Activated CD4-positive, alpha-beta T cell treated with anti-CD3 and anti-CD28 coated beads for 36 hours (primary cell): ENCODE measurements around the gene CD200. TPM values are rescaled to one million over a fixed set of nuclear protein-coding genes. Genes with fewer than 3 reads are reported as not detected.

ENCODE experiments used
- ATAC-seq: fragments of 200-7000 bp; cut with Tn5 transposase; one replicate; pipeline ENCODE4 v1.10.0; 2021; ENCODE audit warnings: mild to moderate bottlenecking, moderate library complexity
- CTCF ChIA-PET: fragments of 350-600 bp; sonication (Branson Sonifier 250); formaldehyde crosslinking; loops from one replicate; lab custom pipeline; 2021; ENCODE audit warnings: antibody characterized with exemption; lab: Charles Lee
- POLR2A ChIA-PET: fragments of 350-600 bp; sonication (Branson Sonifier 250); formaldehyde crosslinking; loops from one replicate; lab custom pipeline; 2021; ENCODE audit warnings: antibody characterized with exemption, inconsistent platforms; lab: Charles Lee
- DNase-seq: peaks from one replicate; pipeline ENCODE4 v3.0.0-alpha.2; 2020
- H3K27ac Mint-ChIP-seq: one replicate; pipeline ENCODE4 v1.8.0; 2021; ENCODE audit warnings: mixed read lengths
- H3K27me3 Mint-ChIP-seq: one replicate; pipeline ENCODE4 v1.8.0; 2021; ENCODE audit warnings: mixed read lengths
- H3K36me3 Mint-ChIP-seq: one replicate; pipeline ENCODE4 v1.8.0; 2021; ENCODE audit warnings: low read depth, mixed read lengths
- H3K4me1 Mint-ChIP-seq: one replicate; pipeline ENCODE4 v1.8.0; 2021; ENCODE audit warnings: mixed read lengths
- H3K4me3 Mint-ChIP-seq: one replicate; pipeline ENCODE4 v1.8.0; 2021; ENCODE audit warnings: mild to moderate bottlenecking, moderate library complexity, mixed read lengths
- H3K9me3 Mint-ChIP-seq: one replicate; pipeline ENCODE4 v1.8.0; 2021; ENCODE audit warnings: low read depth, mixed read lengths
- intact Hi-C, 2 experiments: fragments of 100-400 bp; cut with DNase I in 1 of 2; cut with micrococcal nuclease in 1 of 2; formaldehyde crosslinking; loops; one replicate each; pipeline versions ENCODE4 v1.14.2 to v1.15.1; 2022 to 2024; cut with DNase I, micrococcal nuclease
- total RNA-seq, 2 experiments: library from RNA; stranded (reverse); gene quantifications; one replicate each; pipeline ENCODE4 v1.2.3, GENCODE V29; 2021

The CD200 gene, protein sequence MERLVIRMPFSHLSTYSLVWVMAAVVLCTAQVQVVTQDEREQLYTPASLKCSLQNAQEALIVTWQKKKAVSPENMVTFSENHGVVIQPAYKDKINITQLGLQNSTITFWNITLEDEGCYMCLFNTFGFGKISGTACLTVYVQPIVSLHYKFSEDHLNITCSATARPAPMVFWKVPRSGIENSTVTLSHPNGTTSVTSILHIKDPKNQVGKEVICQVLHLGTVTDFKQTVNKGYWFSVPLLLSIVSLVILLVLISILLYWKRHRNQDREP
- 10 to 100 TPM; 30.2 to 42.3 TPM for total RNA-seq

DNA sequence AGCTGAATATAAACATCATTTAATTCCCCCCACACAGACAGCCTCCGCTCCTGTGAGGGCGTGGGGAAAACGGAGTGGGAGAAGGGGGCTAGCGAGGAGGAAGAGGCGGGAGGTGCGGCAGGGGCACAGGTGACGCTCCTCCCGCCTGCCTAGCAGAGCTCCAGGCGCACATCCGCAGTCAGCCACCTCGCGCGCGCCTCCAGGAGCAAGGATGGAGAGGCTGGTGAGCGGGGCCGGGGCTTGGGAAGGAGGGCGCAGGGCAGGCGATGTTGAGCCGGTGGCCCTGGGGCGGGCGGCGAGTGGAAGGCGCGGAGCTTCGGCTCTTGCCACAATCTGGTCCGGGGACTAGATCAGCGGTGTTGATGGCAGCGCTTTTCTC lies at the start of gene CD200:
Gene CD200 (plus strand): TSS at position 155 of the 379 bp plus-strand sequence. CDS start 57 bp downstream, at position 212.
- peaks cover 18% of the 10 kb centered on the region for H3K36me3 Mint-ChIP-seq
- no peaks in the 10 kb centered on the region for H3K27me3 Mint-ChIP-seq
- H3K27ac Mint-ChIP-seq, result peak within 1 kb of the TSS; percentile 93
- ChIA-PET CTCF (interaction anchor here (0.6 to 4.0 kb wide), 27 partner anchors 9 to 1928 kb away, joined by 3 to 24 read pairs (median 5); partner anchors contain the start of gene BTLA), POLR2A (interaction anchor here (0.6 to 0.7 kb wide), 4 partner anchors 229 to 331 kb away, joined by 3 to 11 read pairs (median 6); partner anchors contain the start of genes ATG3 and SLC35A5)
- no peaks in the 10 kb centered on the region for H3K9me3 Mint-ChIP-seq
- H3K4me3 Mint-ChIP-seq, result peak within 1 kb of the TSS; percentile 84
- intact Hi-C loops, result loop anchor here (5.0 to 10.0 kb wide), 2 partner anchors 59 to 672 kb away; no protein-coding TSS in a partner anchor
- peaks cover 33% of the 10 kb centered on the region for H3K4me1 Mint-ChIP-seq
- DNase-seq (peak; percentile 78), ATAC-seq (peak; percentile 70)

DNA sequence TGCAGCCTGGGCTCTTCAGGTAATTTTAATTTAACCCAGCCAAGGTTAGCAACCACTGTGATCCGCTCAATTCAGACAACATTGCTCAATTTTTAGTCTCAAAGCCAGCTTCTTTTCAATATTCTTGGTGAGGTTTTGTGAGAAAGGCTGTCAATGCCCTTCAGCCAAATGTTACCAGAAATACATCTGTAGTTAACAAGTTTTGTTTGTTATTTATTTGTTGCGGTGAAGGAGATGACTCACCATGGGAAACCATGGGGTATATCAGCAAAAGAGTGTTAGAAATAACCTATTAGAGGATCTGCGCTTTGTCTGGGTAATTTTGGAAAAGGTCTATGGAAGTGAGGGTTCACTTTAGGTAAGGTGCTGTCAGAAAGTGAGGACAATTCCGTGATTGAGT lies 43.9 kb upstream of the CD200 start:
- ChIA-PET CTCF (interaction anchor here (1.3 kb wide), 1 partner anchor 9 kb away, joined by 3 read pairs; no protein-coding TSS in a partner anchor), POLR2A (no interaction called here)
- no peak overlapping the region for H3K27ac Mint-ChIP-seq
- H3K4me1 Mint-ChIP-seq, result peaks cover 4% of the 10 kb centered on the region
- DNase-seq (no peak), ATAC-seq (no peak)
- H3K36me3 Mint-ChIP-seq, result no peaks in the 10 kb centered on the region
- no peak overlapping the region for H3K4me3 Mint-ChIP-seq
- intact Hi-C loops, result no loop called here
- no peaks in the 10 kb centered on the region for H3K27me3 Mint-ChIP-seq
- no peaks in the 10 kb centered on the region for H3K9me3 Mint-ChIP-seq

DNA sequence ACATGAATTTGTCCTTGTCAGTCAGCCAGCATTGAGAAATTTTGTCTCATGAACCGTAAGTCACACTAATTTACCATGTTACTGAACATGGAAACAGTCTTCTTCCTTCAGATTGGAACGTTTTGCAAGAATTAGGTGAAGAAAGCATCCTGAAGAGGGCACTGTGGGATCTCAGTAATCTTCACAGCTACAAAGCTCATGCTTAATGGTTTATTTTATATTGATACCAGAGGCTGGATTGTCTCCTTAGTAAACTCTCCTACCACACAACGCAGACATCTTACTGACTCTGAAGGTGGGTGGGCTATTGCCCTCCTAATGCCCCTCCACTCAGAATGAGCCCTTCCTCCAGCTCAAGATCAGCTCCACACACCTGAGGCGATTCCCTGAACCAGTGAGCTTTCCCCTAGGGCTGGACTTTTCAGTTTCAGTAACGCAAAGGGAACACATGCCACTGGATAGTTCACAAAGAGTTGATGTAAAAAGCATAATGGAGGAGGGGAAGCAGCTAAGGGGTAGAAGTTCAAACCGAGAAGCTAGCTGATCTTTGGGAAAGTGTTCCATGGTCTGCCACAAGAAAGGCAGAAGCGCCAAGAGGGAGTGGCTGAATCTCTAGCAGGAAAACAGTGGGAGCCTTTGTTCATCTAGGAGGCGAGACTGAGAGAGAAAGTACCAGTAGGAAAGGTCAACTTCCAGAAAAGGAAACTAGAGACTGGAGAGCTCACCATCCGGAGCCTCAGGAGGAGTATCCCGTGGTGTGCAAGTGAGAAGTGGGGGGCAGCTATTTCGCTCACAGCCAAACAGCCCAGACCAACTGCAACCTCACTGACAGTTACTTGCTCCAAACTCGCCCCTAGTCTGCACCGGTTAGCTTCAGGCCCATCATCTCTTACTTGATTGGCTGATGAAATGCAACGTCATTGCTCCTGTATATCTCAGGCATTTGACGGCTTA lies 39.3 kb upstream of the CD200 start, which contains the start of gene SLC9C1:
Gene SLC9C1 (minus strand): TSS at position 849 of the 954 bp plus-strand sequence. CDS start 7,425 bp downstream, outside the sequence.
- H3K4me1 Mint-ChIP-seq, result peaks cover 21% of the 10 kb centered on the region
- CTCF ChIA-PET, result interaction anchor here (0.5 to 4.5 kb wide), 42 partner anchors 8 to 695 kb away, joined by 3 to 33 read pairs (median 4); partner anchors contain the start of genes BTLA and GCSAM
- peak within 1 kb of the TSS; percentile 38 for H3K27ac Mint-ChIP-seq
- H3K36me3 Mint-ChIP-seq, result no peaks in the 10 kb centered on the region
- intact Hi-C loops, result loop anchor here (1.0 to 5.0 kb wide), 6 partner anchors 33 to 238 kb away; no protein-coding TSS in a partner anchor
- H3K4me3 Mint-ChIP-seq, result peak within 1 kb of the TSS; percentile 53
- peak; percentile 52 for DNase-seq
- POLR2A ChIA-PET, result interaction anchor here (0.5 to 0.8 kb wide), 3 partner anchors 38 to 221 kb away, joined by 3 to 4 read pairs (median 3); no protein-coding TSS in a partner anchor
- no peaks in the 10 kb centered on the region for H3K27me3 Mint-ChIP-seq
- H3K9me3 Mint-ChIP-seq, result no peaks in the 10 kb centered on the region
- peak; percentile 81 for ATAC-seq

DNA sequence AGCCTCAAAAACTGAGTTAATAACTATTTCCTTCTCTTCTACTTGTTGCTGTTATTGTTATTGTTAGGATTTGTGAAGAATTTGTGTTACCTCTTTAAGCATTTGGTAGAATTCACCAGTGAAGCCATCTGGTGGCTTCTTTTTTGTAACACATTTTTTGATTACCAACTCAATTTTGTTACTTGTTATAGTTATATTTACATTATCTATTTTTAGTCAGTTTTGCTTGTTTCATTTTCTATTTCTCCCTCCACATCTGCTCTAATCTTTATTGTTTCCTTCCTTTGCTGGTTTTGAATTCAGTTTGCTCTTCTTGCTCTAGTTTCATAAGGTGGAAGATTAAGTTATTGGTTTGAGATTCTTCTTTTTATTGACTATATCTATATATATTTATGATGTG lies 35.2 kb upstream of the CD200 start:
- peak overlapping the region; percentile 1 for H3K4me3 Mint-ChIP-seq
- peak overlapping the region; percentile 10 for H3K27ac Mint-ChIP-seq
- POLR2A ChIA-PET, result interaction anchor here (0.7 kb wide), 1 partner anchor 179 kb away, joined by 7 read pairs; no protein-coding TSS in a partner anchor
- intact Hi-C loops, result loop anchor here in 1 of 2 experiments (5.0 kb wide), 1 partner anchor 160 kb away; no protein-coding TSS in a partner anchor
- no peaks in the 10 kb centered on the region for H3K9me3 Mint-ChIP-seq
- H3K36me3 Mint-ChIP-seq, result no peaks in the 10 kb centered on the region
- H3K27me3 Mint-ChIP-seq, result no peaks in the 10 kb centered on the region
- H3K4me1 Mint-ChIP-seq, result peaks cover 22% of the 10 kb centered on the region
- CTCF ChIA-PET, result interaction anchor here (1.3 kb wide), 1 partner anchor 186 kb away, joined by 3 read pairs; no protein-coding TSS in a partner anchor
- ATAC-seq, result no peak
- no peak for DNase-seq

DNA sequence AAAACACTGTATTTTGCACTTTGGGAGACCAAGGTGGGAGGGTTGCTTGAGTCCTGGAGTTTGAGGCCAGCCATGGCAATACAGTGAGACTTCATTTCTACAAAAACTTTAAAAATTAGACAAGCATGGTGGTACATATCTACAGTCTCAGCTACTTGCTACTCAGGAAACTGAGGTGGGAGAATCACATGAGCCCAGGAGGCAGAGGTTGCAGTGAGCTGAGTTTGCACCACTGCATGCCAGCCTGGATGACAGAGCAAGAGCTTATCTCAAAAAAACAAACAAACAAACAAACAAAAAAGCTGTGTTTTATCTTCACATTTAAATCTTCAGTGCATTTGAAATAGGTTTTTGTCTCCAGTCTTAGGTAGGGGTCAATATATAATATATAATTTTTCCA lies 34.2 kb upstream of the CD200 start:
- Mint-ChIP-seq H3K27me3 (no peaks in the 10 kb centered on the region), H3K4me1 (peaks cover 19% of the 10 kb centered on the region), H3K9me3 (no peaks in the 10 kb centered on the region), H3K36me3 (no peaks in the 10 kb centered on the region), H3K4me3 (no peak overlapping the region), H3K27ac (no peak overlapping the region)
- no peak for ATAC-seq
- ChIA-PET CTCF (interaction anchor here (0.8 to 1.4 kb wide), 3 partner anchors 13 to 221 kb away, joined by 3 to 4 read pairs (median 3); no protein-coding TSS in a partner anchor), POLR2A (no interaction called here)
- intact Hi-C loops, result loop anchor here in 1 of 2 experiments (5.0 kb wide), 1 partner anchor 161 kb away; no protein-coding TSS in a partner anchor
- no peak for DNase-seq

DNA sequence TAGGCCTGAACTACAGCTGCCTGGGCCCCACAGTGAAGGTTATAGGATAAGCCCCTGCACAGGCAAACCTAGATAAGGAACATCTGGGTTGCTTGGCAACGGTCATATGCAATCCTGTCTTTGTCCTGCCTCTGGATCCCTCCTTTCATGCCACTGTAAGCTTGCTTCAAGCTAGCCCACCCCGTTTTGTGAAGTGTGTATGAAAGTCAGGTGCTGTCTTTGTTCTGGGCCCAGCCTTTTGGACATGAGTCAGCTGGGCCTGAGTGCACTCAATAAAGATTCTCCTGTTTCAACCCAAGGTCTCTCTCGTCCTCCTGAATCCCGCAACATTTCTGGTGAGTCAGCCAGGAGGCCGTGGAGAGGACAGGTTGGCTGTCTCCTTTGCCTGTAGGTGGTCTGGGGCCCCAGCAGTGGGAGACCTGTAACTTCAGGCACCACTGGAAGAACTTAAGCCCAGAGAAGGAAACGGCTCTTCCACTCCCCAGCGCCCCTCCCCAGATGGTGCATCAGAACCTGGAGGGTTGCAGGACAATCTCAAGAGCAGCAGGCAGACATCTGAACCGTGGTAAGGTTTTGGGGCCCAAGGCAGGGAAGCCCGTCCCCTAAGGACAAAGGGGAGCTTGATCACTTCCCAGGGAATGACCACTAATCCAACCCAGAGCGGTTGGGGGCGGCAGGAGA lies 30.7 kb upstream of the CD200 start:
- DNase-seq (no peak), ATAC-seq (no peak)
- ChIA-PET POLR2A (no interaction called here), CTCF (interaction anchor here (1.0 kb wide), 1 partner anchor 10 kb away, joined by 3 read pairs; no protein-coding TSS in a partner anchor)
- no peak overlapping the region for H3K4me3 Mint-ChIP-seq
- H3K4me1 Mint-ChIP-seq, result peaks cover 13% of the 10 kb centered on the region
- no peak overlapping the region for H3K27ac Mint-ChIP-seq
- no peaks in the 10 kb centered on the region for H3K9me3 Mint-ChIP-seq
- intact Hi-C loops, result no loop called here
- no peaks in the 10 kb centered on the region for H3K27me3 Mint-ChIP-seq
- no peaks in the 10 kb centered on the region for H3K36me3 Mint-ChIP-seq

DNA sequence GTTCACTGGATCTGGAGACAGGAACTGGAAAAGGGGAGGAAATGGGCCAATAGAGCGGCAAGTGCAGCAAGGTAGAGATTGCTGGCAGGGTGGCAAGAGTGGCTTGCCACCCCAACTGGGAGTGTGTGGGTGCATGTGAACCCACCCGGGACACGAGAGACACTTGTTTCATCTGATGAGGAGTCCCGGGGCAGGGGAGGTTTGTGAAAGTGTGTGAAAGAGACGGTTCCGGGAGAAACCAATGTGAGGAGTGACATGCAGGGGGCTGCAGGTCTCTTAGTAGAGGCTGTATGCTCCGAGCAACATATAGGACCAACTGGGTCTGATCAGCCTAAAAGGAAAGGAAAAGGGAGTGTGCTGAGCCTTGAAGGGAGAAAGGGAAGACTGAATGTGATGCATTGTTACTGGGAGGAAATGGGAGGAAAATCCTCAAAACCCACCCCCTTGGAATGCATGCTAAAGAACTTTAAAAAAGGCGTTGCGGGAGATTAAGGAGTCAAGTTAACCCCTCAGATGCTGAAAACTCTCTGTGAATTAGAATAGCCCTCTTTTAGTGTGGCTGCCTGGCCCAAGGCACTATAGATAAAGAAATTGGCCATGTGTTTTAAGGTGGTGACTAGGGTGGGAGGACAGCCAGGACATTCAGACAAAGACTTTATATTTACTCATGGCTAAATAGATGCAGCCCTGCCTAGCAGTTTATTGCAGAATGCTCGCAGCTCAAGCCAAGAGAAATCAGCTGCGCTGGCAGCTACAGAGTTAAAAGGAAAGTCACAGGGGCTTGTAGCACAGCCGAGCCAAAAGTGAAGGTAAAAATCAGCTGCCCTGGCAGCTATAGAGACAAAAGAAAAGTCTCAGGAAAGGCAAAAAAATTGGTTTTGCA lies 29.8 kb upstream of the CD200 start:
- H3K9me3 Mint-ChIP-seq, result no peaks in the 10 kb centered on the region
- peak; percentile 68 for ATAC-seq
- DNase-seq, result peak; percentile 46
- no peaks in the 10 kb centered on the region for H3K27me3 Mint-ChIP-seq
- CTCF ChIA-PET, result interaction anchor here (0.6 to 4.1 kb wide), 13 partner anchors 9 to 248 kb away, joined by 3 to 33 read pairs (median 3); partner anchors contain the start of genes CD200 and SLC9C1
- POLR2A ChIA-PET, result interaction anchor here (1.4 kb wide), 1 partner anchor 19 kb away, joined by 3 read pairs; no protein-coding TSS in a partner anchor
- H3K4me3 Mint-ChIP-seq, result no peak overlapping the region
- no peaks in the 10 kb centered on the region for H3K36me3 Mint-ChIP-seq
- intact Hi-C loops, result no loop called here
- H3K4me1 Mint-ChIP-seq, result peaks cover 6% of the 10 kb centered on the region
- H3K27ac Mint-ChIP-seq, result no peak overlapping the region

DNA sequence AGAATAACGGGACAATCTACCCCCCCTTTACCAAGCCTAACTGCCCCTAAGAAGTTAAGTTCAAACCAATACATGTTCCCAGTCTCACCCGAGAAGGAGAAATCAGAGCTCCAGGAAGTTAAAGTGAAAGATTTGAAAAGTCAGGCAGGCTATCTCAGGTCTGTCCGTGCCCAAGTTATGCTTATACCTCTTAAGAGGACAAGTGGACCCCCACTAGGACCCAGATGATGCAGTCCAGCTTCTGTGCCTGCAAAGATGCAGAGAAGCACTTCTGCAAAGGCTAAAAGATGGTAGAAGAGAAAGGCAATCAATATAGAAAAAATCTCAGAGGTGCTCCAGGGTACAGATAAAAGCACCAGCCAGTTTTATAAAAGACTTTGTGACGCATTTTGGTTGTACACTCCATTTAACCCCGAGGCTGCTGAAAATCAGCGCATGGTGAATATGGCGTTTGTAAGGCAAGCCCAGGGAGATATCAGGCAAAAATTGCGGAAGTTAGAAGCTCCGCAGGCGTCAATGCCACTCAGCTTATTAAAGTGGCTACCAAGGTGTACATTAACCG lies 29.1 kb upstream of the CD200 start:
- Mint-ChIP-seq H3K4me3 (no peak overlapping the region), H3K27me3 (no peaks in the 10 kb centered on the region), H3K9me3 (no peaks in the 10 kb centered on the region), H3K4me1 (no peaks in the 10 kb centered on the region), H3K27ac (no peak overlapping the region), H3K36me3 (no peaks in the 10 kb centered on the region)
- intact Hi-C loops, result no loop called here
- ATAC-seq, result peak; percentile 45
- CTCF ChIA-PET, result interaction anchor here (0.6 to 4.1 kb wide), 18 partner anchors 10 to 247 kb away, joined by 3 to 33 read pairs (median 3); partner anchors contain the start of genes CD200 and SLC9C1
- POLR2A ChIA-PET, result interaction anchor here (1.4 kb wide), 1 partner anchor 18 kb away, joined by 3 read pairs; no protein-coding TSS in a partner anchor
- DNase-seq, result no peak

DNA sequence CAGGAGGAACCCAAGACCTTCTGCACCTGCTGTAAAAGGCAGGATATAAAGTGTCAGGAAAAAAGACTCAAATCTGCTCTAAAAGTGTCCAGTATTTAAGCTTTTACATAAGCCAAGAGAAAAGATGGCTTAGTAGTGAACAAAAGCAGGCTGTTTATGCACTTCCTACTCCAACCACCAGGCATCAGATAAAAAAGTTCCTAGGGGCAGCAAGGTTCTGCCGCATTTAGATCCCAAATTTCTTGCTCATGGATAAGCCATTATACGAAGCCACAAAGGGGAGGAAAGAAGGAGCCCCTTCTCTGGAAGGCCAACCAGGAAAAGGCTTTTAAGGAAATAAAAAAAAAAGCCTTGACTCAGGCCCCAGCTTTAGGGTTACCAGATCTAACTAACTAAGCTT lies 28.3 kb upstream of the CD200 start:
- Mint-ChIP-seq H3K27ac (no peak overlapping the region), H3K4me3 (no peak overlapping the region), H3K4me1 (no peaks in the 10 kb centered on the region), H3K36me3 (no peaks in the 10 kb centered on the region), H3K27me3 (no peaks in the 10 kb centered on the region), H3K9me3 (no peaks in the 10 kb centered on the region)
- CTCF ChIA-PET, result interaction anchor here (0.7 to 4.1 kb wide), 18 partner anchors 10 to 257 kb away, joined by 3 to 33 read pairs (median 4); partner anchors contain the start of genes ATG3, CD200 and SLC9C1
- POLR2A ChIA-PET, result interaction anchor here (1.4 kb wide), 1 partner anchor 18 kb away, joined by 3 read pairs; no protein-coding TSS in a partner anchor
- DNase-seq (no peak), ATAC-seq (peak; percentile 42)
- intact Hi-C loops, result no loop called here
